Heart left ventricle (tissue), 16 donors: ENCODE measurements around the gene HIPK2. TPM values are rescaled to one million over a fixed set of nuclear protein-coding genes. Genes with fewer than 3 reads are reported as not detected.

Experiments used
- ATAC-seq, 4 donors: fragments of 200-7000 bp; cut with Tn5 transposase; one replicate each; pipeline ENCODE4 v1.9.1; 2020 to 2022; ENCODE audit warnings: moderate library complexity in 4 of 4, mild to moderate bottlenecking in 3 of 4, moderate number of reproducible peaks in 1 of 4
- DNase-seq, 5 donors: peaks; one replicate each; pipeline ENCODE4 v3.0.0-alpha.2; 2020
- H3K27ac ChIP-seq, 12 donors: fragments of 200-600 bp; sonication (generic) in 4 of 12; one replicate each; pipeline versions ENCODE4 v1.5.0 to v1.8.0; 2016 to 2022; ENCODE audit warnings: mild to moderate bottlenecking in 2 of 12
- H3K27me3 ChIP-seq, 9 donors: fragments of 200-600 bp; sonication (generic) in 2 of 9; one replicate each; pipeline versions ENCODE4 v1.5.1 to v1.8.0; 2016 to 2022; ENCODE audit warnings: mild to moderate bottlenecking in 3 of 9
- H3K36me3 ChIP-seq, 9 donors: fragments of 200-600 bp; sonication (generic) in 2 of 9; one replicate each; pipeline versions ENCODE4 v1.5.0 to v1.8.0; 2018 to 2022; ENCODE audit warnings: mild to moderate bottlenecking in 2 of 9
- H3K4me1 ChIP-seq, 12 donors: fragments of 200-600 bp; sonication (generic) in 4 of 12; one replicate each; pipeline versions ENCODE4 v1.5.0 to v1.8.0; 2016 to 2022; ENCODE audit warnings: mild to moderate bottlenecking in 3 of 12
- H3K4me3 ChIP-seq, 12 donors: fragments of 200-600 bp; sonication (generic) in 4 of 12; one replicate each; pipeline versions ENCODE4 v1.5.0 to v1.8.0; 2017 to 2022; ENCODE audit warnings: mild to moderate bottlenecking in 9 of 12, moderate library complexity in 4 of 12
- H3K9me3 ChIP-seq, 12 donors: fragments of 200-600 bp; sonication (generic) in 4 of 12; one replicate each; pipeline versions ENCODE4 v1.5.0 to v1.8.0; 2016 to 2022; ENCODE audit warnings: mild to moderate bottlenecking in 1 of 12
- POLR2A ChIP-seq, 2 donors: fragments of 450-650 bp; IDR thresholded peaks; one replicate each; pipeline ENCODE4 v1.6.1; 2017; ENCODE audit warnings: antibody characterized with exemption in 2 of 2, mild to moderate bottlenecking in 2 of 2, moderate library complexity in 2 of 2
- WGBS, 4 donors: extraction: QIAGEN DNeasy Blood & Tissue Kit in 2 of 4; methylation state at CpG; one replicate each; pipeline versions ENCODE4 v1.1.5 to v1.1.7; 2013 to 2018; 5-methylcytosine and 5-hydroxymethylcytosine counted together
- intact Hi-C, 10 donors: fragments of 100-400 bp; cut with DNase I; formaldehyde crosslinking; loops; one replicate each; pipeline versions ENCODE4 v1.11.1 to v1.14.2; 2022
- polyA plus RNA-seq, 2 donors: library from polyadenylated mRNA; stranded (reverse); fragments of 200-250 nt; gene quantifications; one replicate each; pipeline ENCODE4 v1.2.3, GENCODE V29; 2013
- total RNA-seq, 9 donors: library from RNA; depleted of rRNA in 2 of 9; stranded (reverse); fragments of >200 nt in 2 of 9; fragmentation: NEBNext Ultra II Directional in 3 of 9; extraction: Animal tissue kit (Norgen Biotek cat#: 25700) in 3 of 9; gene quantifications; one replicate each; pipeline versions ENCODE4 v1.1.0 to v1.2.4, GENCODE V29; 2016 to 2023
- TF ChIP-seq, protein P1 (sequence below), 12 donors: fragments of 200-600 bp; sonication (generic) in 4 of 12; IDR thresholded peaks; one replicate each; pipeline versions ENCODE4 v1.5.0 to v1.8.0; 2018 to 2022; ENCODE audit warnings: antibody characterized with exemption in 12 of 12, mild to moderate bottlenecking in 5 of 12
- donor health status: ischemic (EF 13 %, LVEDD 7.1; RV severe dilation, severe dysfunction).
- donor health status: healthy with polysubstance abuse.
- donor health status: DM: no; HTN: yes; CAD: no.
- donor health status: DM: no; HTN: no; CAD: no.
- donor health status: ischemic (EF 25% LVEDD 6.9; RV normal size, moderate dysfunction).
- donor health status: ischemic (EF 25% LVEDD 5.7; RV mildly dilated, moderate dysfunction).
- donor health status: healthy.
- donor health status: DM: yes; HTN: yes; CAD: no.
- donor health status: ischemic (EF 35%, LVEDD 5.7; RV mildly dilated, moderate dysfunction).
- donor health status: nonischemic (EF 11% LVEDD 7.7; RV severe dilation, severe dysfunction).
- donor health status: DM: yes; HTN: yes; CAD: no.
- donor health status: PGD.
- donor health status: ischemic (EF 29% LVEDD 5.4; RV normal size, mild dysfunction).
- donor health status: nonischemic (EF 23%, LVEDD 6.1; RV moderate dilation, normal function).

HIPK2 gene
- total and polyA plus RNA-seq, 11 donors: 43.2 to 244 (median 143) TPM

DNA sequence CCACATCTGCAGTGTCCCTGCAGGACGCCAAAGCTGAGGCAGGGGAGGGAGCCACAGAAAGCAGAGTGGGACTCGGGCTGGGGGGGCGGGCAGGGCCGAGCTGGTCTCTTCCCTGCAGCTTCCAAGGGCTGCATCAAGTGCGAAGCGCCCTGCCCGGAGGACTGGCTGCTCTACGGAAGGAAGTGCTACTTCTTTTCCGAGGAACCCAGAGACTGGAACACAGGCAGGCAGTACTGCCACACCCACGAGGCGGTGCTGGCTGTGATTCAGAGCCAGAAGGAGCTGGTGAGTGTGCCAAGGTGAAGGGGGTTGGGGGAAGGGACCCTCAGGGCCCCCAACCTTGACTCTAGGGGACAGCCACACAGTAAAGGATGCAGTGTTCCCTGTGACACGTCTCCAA is 237.6 kb downstream of the HIPK2 start:
- TF ChIP-seq POLR2A (IDR thresholded peaks at IDR 0.05): no peak
- DNase-seq: no peak
- Histone ChIP-seq H3K36me3 (no peaks in the 10 kb centered on the region), H3K9me3 (no peaks in the 10 kb centered on the region), H3K27ac (no peak overlapping the region), H3K27me3 (peaks cover 0 to 4% (median 0%) of the 10 kb centered on the region in 9 donors), H3K4me1 (no peaks in the 10 kb centered on the region), H3K4me3 (no peak overlapping the region)
- intact Hi-C loops: no loop called here
- ATAC-seq: no peak
- WGBS, 4 donors: 44 to 55% (median 48%) methylated on average over 7 to 12 of the region's 12 CpGs

DNA sequence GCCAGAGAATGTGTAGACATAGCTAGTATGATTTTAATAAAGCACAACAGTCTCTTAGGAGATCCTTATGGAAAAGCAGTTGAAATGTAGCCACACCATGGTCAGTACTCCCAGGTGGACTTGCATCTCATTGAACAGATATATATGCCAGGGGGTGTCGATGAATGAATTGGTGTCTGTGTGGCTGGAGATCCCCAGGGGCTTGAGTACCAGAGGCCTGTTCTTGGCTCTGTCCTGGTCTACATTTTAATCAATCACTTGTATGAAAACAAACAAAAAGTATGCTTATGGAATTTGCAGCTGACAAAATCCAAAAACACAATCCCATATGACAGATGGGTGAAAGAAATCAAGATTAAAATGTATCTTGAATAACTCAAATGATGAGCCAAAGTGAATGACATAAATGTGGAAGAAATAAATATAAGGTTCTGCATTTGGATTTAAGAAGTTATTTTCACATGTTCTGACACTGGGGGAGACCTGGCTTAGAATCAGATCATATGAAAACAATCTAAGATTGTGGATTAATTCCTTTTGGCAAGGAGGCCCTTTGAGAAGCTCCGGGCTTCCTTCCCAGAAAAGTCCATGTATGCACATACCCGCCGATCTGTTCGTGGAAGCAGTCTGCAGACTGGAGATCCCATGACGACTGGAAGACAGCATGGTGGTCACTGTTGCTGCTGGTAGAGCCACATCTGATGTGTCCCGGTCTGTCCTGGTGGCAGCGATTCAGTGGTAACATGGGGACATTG is 238.7 kb downstream of the HIPK2 start:
- ATAC-seq (no peak), DNase-seq (no peak)
- TF ChIP-seq, protein P1, sequence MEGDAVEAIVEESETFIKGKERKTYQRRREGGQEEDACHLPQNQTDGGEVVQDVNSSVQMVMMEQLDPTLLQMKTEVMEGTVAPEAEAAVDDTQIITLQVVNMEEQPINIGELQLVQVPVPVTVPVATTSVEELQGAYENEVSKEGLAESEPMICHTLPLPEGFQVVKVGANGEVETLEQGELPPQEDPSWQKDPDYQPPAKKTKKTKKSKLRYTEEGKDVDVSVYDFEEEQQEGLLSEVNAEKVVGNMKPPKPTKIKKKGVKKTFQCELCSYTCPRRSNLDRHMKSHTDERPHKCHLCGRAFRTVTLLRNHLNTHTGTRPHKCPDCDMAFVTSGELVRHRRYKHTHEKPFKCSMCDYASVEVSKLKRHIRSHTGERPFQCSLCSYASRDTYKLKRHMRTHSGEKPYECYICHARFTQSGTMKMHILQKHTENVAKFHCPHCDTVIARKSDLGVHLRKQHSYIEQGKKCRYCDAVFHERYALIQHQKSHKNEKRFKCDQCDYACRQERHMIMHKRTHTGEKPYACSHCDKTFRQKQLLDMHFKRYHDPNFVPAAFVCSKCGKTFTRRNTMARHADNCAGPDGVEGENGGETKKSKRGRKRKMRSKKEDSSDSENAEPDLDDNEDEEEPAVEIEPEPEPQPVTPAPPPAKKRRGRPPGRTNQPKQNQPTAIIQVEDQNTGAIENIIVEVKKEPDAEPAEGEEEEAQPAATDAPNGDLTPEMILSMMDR (IDR thresholded peaks at IDR 0.05): no peak
- TF ChIP-seq POLR2A (IDR thresholded peaks at IDR 0.05): no peak
- WGBS, 4 donors: 72 to 88% (median 78%) methylated on average over 8 of the region's 8 CpGs
- Histone ChIP-seq H3K36me3 (no peaks in the 10 kb centered on the region), H3K27ac (no peak overlapping the region), H3K4me3 (no peak overlapping the region), H3K4me1 (no peaks in the 10 kb centered on the region), H3K27me3 (peaks cover 0 to 4% (median 0%) of the 10 kb centered on the region in 9 donors), H3K9me3 (no peaks in the 10 kb centered on the region)
- intact Hi-C loops: no loop called here

DNA sequence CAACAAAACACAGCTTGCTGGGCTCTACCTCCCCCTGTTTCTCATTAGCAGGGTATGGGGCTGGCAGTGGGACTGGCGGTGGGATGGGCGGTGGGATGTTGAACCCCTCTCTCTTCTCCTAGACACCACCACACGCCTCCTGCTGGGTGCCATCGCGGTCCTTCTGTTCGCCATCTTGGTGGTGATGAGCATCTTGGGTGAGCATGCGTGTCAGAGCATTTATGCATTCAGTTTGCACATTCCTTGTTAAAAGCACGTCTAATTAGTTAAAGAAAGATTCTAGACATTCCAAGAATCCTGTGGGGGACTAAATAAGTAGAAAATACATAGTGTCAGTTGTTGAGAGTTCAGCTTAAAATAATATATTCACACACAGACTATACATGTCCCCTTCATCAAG is 241.6 kb downstream of the HIPK2 start:
- no peaks in the 10 kb centered on the region for H3K9me3 ChIP-seq
- 94 to 96% (median 95%) methylated on average over 8 of the region's 8 CpGs for WGBS, 4 donors
- H3K27me3 ChIP-seq: peaks cover 0 to 5% (median 0%) of the 10 kb centered on the region in 9 donors
- intact Hi-C loops: no loop called here
- H3K36me3 ChIP-seq: no peaks in the 10 kb centered on the region
- TF ChIP-seq, protein P1 (IDR thresholded peaks at IDR 0.05): no peak
- no peak for TF ChIP-seq POLR2A (IDR thresholded peaks at IDR 0.05)
- H3K27ac ChIP-seq: no peak overlapping the region
- H3K4me3 ChIP-seq: no peak overlapping the region
- no peaks in the 10 kb centered on the region for H3K4me1 ChIP-seq
- no peak for ATAC-seq
- no peak for DNase-seq

DNA sequence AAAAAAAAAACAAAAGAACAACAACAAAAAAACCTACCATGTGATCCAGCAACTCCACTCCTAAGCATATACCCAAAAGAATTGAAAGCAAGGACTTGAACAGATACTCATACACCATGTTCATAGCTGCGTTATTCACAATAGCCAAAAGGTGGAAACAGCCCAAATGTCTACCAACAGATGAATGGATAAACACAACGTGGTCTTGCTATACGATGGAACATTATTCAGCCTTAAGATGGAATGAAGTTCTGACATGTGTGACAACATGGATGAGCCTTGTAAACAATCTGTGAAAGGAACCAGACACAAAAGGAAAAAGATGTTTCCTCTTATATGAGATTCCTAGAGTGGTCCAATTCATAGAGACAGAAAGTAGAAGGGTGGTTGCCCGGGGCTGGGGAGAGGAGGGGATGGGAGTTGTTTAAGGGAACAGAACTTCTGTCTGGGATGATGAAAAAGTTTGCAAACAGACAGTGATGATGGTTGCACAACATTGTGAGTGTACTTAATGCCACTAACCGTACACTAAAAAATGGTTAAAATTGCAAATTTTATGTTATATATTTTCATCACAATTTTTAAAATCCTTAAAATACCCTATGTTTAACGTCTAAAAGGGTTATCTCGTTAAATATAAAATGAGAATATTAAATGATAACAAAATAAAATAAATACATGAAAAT is 242.7 kb downstream of the HIPK2 start:
- TF ChIP-seq POLR2A (IDR thresholded peaks at IDR 0.05): no peak
- TF ChIP-seq, protein P1 (IDR thresholded peaks at IDR 0.05): no peak
- no peak overlapping the region for H3K27ac ChIP-seq
- no peak for DNase-seq
- 70 to 74% (median 73%) methylated on average over 7 of the region's 7 CpGs for WGBS, 4 donors
- no peak for ATAC-seq
- H3K36me3 ChIP-seq: no peaks in the 10 kb centered on the region
- no peak overlapping the region for H3K4me3 ChIP-seq
- no peaks in the 10 kb centered on the region for H3K4me1 ChIP-seq
- H3K27me3 ChIP-seq: peaks cover 0 to 5% (median 0%) of the 10 kb centered on the region in 9 donors
- no peaks in the 10 kb centered on the region for H3K9me3 ChIP-seq
- intact Hi-C loops: no loop called here
